ENCODE measurements around the gene SPATA13. TPM values are rescaled to one million over a fixed set of nuclear protein-coding genes. Genes with fewer than 3 reads are reported as not detected.
"Not testable (repeated sequence)": the region's sequence is repeated elsewhere in the genome, so short reads cannot be mapped to it uniquely, and the experiment has no call there.

Gene SPATA13
- total and polyA plus RNA-seq, 12 donors = 3.3 to 21.4 (median 10.2) TPM

- H3K36me3 ChIP-seq = no peaks in the 10 kb centered on the region
- 89 to 93% methylated on average over 5 of the region's 5 CpGs for WGBS, 2 donors
- H3K4me3 ChIP-seq = no peak overlapping the region
- DNase-seq (no peak), ATAC-seq (no peak)
- peaks cover 0 to 34% (median 16%) of the 10 kb centered on the region in 9 donors for H3K4me1 ChIP-seq
- H3K27me3 ChIP-seq = peaks cover 0 to 6% (median 0%) of the 10 kb centered on the region in 7 donors
- no peak overlapping the region for H3K27ac ChIP-seq
- no peaks in the 10 kb centered on the region for H3K9me3 ChIP-seq
- intact Hi-C loops (cut with DNase I) = no loop called here
- TF ChIP-seq CTCF (IDR thresholded peaks at IDR 0.05) = no peak
Observed at GRCh38 chr13:24118576-24118975, 41.9 kb upstream of the SPATA13 start.

DNA sequence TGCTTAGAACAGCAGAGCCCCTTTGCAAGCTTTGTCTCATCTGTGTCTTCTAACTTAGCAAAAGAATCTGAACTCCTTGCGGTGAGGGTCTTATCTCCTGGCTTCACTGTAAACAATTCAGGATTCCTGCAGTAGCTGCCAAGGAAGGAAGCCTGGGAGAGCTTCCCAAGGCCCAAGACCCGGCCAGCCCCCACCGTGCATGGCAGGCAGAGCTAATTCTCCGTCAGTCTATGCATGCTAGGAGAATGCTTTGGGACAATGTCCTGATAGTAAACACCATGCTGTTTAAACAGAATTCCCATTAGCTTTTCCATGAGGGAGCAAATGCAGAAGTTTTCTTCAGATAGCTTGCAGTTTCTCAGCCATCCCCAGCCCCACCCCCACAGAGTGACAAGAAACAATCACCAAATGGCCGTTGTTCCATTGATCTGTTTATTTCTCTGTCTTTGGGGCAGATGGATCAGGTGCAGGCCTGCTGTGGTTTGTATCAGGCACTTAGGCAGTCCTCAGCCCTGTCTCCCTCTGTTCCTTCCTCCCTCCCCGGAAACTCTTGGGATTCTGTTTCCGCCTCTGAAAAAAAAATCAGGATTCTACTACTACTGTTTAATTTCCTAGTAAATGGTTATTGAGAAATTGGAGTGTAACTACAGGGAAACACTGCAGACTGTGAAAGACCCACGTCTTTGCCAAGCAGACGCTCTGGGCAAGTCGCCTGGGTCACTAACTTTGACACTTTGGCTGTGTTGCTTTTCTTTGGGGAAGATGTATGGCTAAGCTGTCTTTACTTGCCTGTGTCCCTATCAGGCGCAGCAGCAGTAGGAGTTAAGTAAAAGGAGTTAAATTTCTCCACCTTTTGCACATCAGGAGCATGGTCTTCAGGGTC is 40.7 kb upstream of the SPATA13 start:
- 40 to 52% methylated on average over 11 of the region's 11 CpGs for WGBS, 2 donors
- Histone ChIP-seq H3K36me3 (no peaks in the 10 kb centered on the region), H3K27ac (peak overlapping the region in 4 of 10 donors; percentile 4 to 53 (median 44)), H3K27me3 (peaks cover 0 to 6% (median 0%) of the 10 kb centered on the region in 7 donors), H3K4me3 (no peak overlapping the region), H3K4me1 (peaks cover 0 to 44% (median 22%) of the 10 kb centered on the region in 9 donors), H3K9me3 (no peaks in the 10 kb centered on the region)
- DNase-seq = no peak
- ATAC-seq = peak in 2 of 8 donors; percentile 24 to 58
- intact Hi-C loops (cut with DNase I) = no loop called here
- no peak for TF ChIP-seq CTCF (IDR thresholded peaks at IDR 0.05)

DNA sequence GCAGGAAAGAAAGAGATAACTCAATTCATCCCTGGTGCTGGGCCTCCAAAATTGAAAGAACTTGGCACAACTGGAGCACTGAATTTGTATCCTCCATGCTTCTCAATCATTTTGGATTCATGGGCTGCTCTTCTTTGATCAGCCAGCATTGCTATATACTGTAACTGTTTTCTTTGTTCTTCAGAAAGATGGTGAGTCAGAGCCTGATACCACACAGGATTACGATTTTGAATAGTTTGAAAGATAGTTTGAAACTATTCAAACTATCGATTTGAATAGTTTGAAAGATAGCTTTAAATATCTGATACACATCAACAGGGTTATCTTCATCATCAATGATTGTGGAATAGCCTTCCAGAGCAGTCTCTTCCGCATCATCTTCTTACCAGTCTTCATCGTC is 38.5 kb upstream of the SPATA13 start:
- ATAC-seq; H3K36me3 ChIP-seq; H3K27ac ChIP-seq; H3K4me3 ChIP-seq; H3K9me3 ChIP-seq; intact Hi-C loops (cut with DNase I); H3K27me3 ChIP-seq; DNase-seq: not testable (repeated sequence)
- H3K4me1 ChIP-seq = peaks cover 0 to 52% (median 22%) of the 10 kb centered on the region in 9 donors
- WGBS, 2 donors = 95 to 97% methylated on average over 4 of the region's 4 CpGs

GRCh38 chr13:24122569-24122968 is 38.0 kb upstream of the SPATA13 start:
- ATAC-seq = no peak
- whole genome bisulfite sequencing, 2 donors = 85 to 87% methylated on average over 5 of the region's 5 CpGs
- peak overlapping the region in 1 of 10 donors; percentile 33 for H3K27ac ChIP-seq
- peaks cover 0 to 52% (median 22%) of the 10 kb centered on the region in 9 donors for H3K4me1 ChIP-seq
- intact Hi-C loops (cut with DNase I) = no loop called here
- TF ChIP-seq CTCF (IDR thresholded peaks at IDR 0.05) = no peak
- H3K36me3 ChIP-seq = no peaks in the 10 kb centered on the region
- no peak overlapping the region for H3K4me3 ChIP-seq
- H3K27me3 ChIP-seq = peaks cover 0 to 10% (median 0%) of the 10 kb centered on the region in 7 donors
- no peaks in the 10 kb centered on the region for H3K9me3 ChIP-seq
- no peak for DNase-seq

DNA sequence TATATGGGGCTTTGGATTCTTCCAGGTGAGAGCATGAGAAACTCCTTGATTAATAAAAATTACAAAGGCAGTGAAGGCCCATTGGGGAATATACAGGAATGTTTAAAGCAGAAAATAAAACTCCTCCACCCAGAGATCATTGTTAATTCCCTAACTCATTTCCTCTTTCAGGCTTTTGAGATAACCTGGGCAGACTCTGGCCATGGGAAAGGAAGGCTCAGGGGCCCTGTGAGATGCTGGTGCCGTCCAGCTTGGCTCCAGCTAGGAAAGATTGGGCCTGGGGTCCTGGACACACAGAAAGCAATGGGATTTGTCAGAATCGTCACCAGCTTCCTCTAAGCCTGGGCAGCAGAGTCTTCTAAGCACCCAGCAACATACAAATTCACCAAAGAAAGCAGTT is 36.8 kb upstream of the SPATA13 start:
- no peak for TF ChIP-seq CTCF (IDR thresholded peaks at IDR 0.05)
- H3K36me3 ChIP-seq = no peaks in the 10 kb centered on the region
- H3K4me3 ChIP-seq = no peak overlapping the region
- no peaks in the 10 kb centered on the region for H3K9me3 ChIP-seq
- WGBS, 2 donors = 50 to 64% methylated on average over 2 of the region's 2 CpGs
- H3K27me3 ChIP-seq = peaks cover 0 to 10% (median 0%) of the 10 kb centered on the region in 7 donors
- H3K4me1 ChIP-seq = peaks cover 0 to 52% (median 22%) of the 10 kb centered on the region in 9 donors
- no peak for DNase-seq
- peak in 4 of 8 donors; percentile 30 to 71 (median 59) for ATAC-seq
- intact Hi-C loops (cut with DNase I) = no loop called here
- peak overlapping the region in 7 of 10 donors; percentile 30 to 76 (median 59) for H3K27ac ChIP-seq
